Liver (tissue), 3 donors: ENCODE results near the gene ARHGEF4.

Source experiments
- CTCF ChIP-seq: fragments of 150-350 bp; IDR thresholded peaks from 2 replicates; pipeline ENCODE4 v1.5.1; 2017; ENCODE audit warnings: improper control_type of control experiment, low read depth, low read length; ENCODE audit not compliant: missing input control
- EGR1 ChIP-seq, 2 donors: IDR thresholded peaks; 2 replicates each; pipeline ENCODE4 v1.6.1; 2016 to 2018; ENCODE audit warnings: antibody characterized with exemption in 2 of 2, low read depth in 2 of 2
- FOXA1 ChIP-seq: IDR thresholded peaks from 2 replicates; pipeline ENCODE4 v1.6.1; 2016; ENCODE audit warnings: antibody characterized with exemption
- GABPA ChIP-seq, 2 donors: IDR thresholded peaks in 1 of 2; conservative IDR thresholded peaks in 1 of 2; 2 replicates each; pipeline ENCODE4 v1.6.1; 2016; ENCODE audit warnings: antibody characterized with exemption in 2 of 2, mild to moderate bottlenecking in 1 of 2, moderate library complexity in 1 of 2
- HNF4A ChIP-seq, 2 donors: conservative IDR thresholded peaks; 2 replicates each; pipeline ENCODE4 v1.6.1; 2016; ENCODE audit warnings: antibody characterized with exemption in 2 of 2, mild to moderate bottlenecking in 2 of 2
- JUND ChIP-seq, 2 donors: IDR thresholded peaks; 2 replicates each; pipeline ENCODE4 v1.6.1; 2016; ENCODE audit warnings: antibody characterized with exemption in 2 of 2
- REST ChIP-seq: IDR thresholded peaks from 2 replicates; pipeline ENCODE4 v1.6.1; 2016; ENCODE audit warnings: antibody characterized with exemption, mild to moderate bottlenecking
- RXRA ChIP-seq, 2 donors: IDR thresholded peaks; 2 replicates each; pipeline ENCODE4 v1.6.1; 2017 to 2018; ENCODE audit warnings: antibody characterized with exemption in 2 of 2, mild to moderate bottlenecking in 1 of 2
- SP1 ChIP-seq: IDR thresholded peaks from 2 replicates; pipeline ENCODE4 v1.6.1; 2018; ENCODE audit warnings: antibody characterized with exemption, mild to moderate bottlenecking
- YY1 ChIP-seq: IDR thresholded peaks from 2 replicates; pipeline ENCODE4 v1.6.1; 2016; ENCODE audit warnings: antibody characterized with exemption, mild to moderate bottlenecking
- donor health status: healthy.
- donor health status: healthy.

- TF ChIP-seq SP1 = no peak
- no peak for TF ChIP-seq HNF4A (conservative IDR thresholded peaks at IDR 0.05)
- TF ChIP-seq CTCF = no peak
- TF ChIP-seq FOXA1 = no peak
- no peak for TF ChIP-seq GABPA (IDR thresholded peaks at IDR 0.05 in 1 of 2, conservative IDR thresholded peaks at IDR 0.05 in 1 of 2)
- no peak for TF ChIP-seq REST
- TF ChIP-seq EGR1 (IDR thresholded peaks at IDR 0.05; ENCODE audit: low read depth in 2 of 2) = no peak
- TF ChIP-seq RXRA (IDR thresholded peaks at IDR 0.05) = no peak
- TF ChIP-seq YY1 = no peak
- TF ChIP-seq JUND (IDR thresholded peaks at IDR 0.05) = no peak
Measured at GRCh38 chr2:130796290-130796689, 40.4 kb upstream of the ARHGEF4 start.
